HL-60 (cell line): ENCODE data around the gene NXNL1.

Experiments used
- DNase-seq, 2 experiments: peaks; one replicate each; pipeline ENCODE4 v3.0.0-alpha.2; 2010 to 2020; ENCODE audit warnings: low read depth in 1 of 2, low spot score in 1 of 2
- H3K27ac ChIP-seq: fragments of 250-450 bp; sonication (Bioruptor Pico); replicated peaks from 2 replicates; pipeline ENCODE4 v1.5.1; 2020; ENCODE audit warnings: mild to moderate bottlenecking, moderate library complexity
- H3K27me3 ChIP-seq: fragments of 250-450 bp; sonication (Bioruptor Pico); 2 replicates; pipeline ENCODE4 v1.5.1; 2021; ENCODE audit warnings: mild to moderate bottlenecking, moderate library complexity; ENCODE audit not compliant: insufficient read depth, poor library complexity, severe bottlenecking
- H3K4me3 ChIP-seq: replicated peaks from 2 replicates; pipeline ENCODE4 v1.5.1; 2011; ENCODE audit warnings: mild to moderate bottlenecking, control low read depth, low read length; ENCODE audit not compliant: insufficient read depth
- CTCF ChIP-seq: IDR thresholded peaks from one replicate; pipeline ENCODE4 v1.5.1; 2011; ENCODE audit warnings: low read length, control low read depth, inconsistent platforms; ENCODE audit not compliant: insufficient read depth
- GABPA ChIP-seq: IDR thresholded peaks from 2 replicates; pipeline ENCODE4 v1.6.1; 2012; ENCODE audit warnings: low read depth
- POLR2AphosphoS5 ChIP-seq: IDR thresholded peaks from 2 replicates; pipeline ENCODE4 v1.6.1; 2012; ENCODE audit warnings: low read depth
- REST ChIP-seq: IDR thresholded peaks from 2 replicates; pipeline ENCODE4 v1.6.1; 2012; ENCODE audit warnings: low read depth; ENCODE audit not compliant: insufficient replicate concordance
- SPI1 ChIP-seq: IDR thresholded peaks from 2 replicates; pipeline ENCODE4 v1.6.1; 2012; ENCODE audit warnings: low read depth, mild to moderate bottlenecking, borderline replicate concordance

The NXNL1 gene

GRCh38 chr19:17496337-17496997, 35.7 kb upstream of the NXNL1 start:
- no peak overlapping the region for H3K27ac ChIP-seq

GRCh38 chr19:17495639-17496296, 35.0 kb upstream of the NXNL1 start:
- TF ChIP-seq SPI1: no peak
- no peak for TF ChIP-seq POLR2AphosphoS5
- no peak for TF ChIP-seq GABPA
- no peak for TF ChIP-seq REST
- no peak for TF ChIP-seq CTCF
- DNase-seq: no peak
- no peak overlapping the region for H3K4me3 ChIP-seq
- H3K27ac ChIP-seq: no peak overlapping the region
- no peaks in the 10 kb centered on the region for H3K27me3 ChIP-seq

More at GRCh38 chr19:17496337-17496997, 35.7 kb upstream of the NXNL1 start:
- peak; percentile 81 to 84 for DNase-seq
- TF ChIP-seq CTCF (peak; percentile 99), REST (no peak)
- H3K27me3 ChIP-seq: no peaks in the 10 kb centered on the region
- no peak overlapping the region for H3K4me3 ChIP-seq

GRCh38 chr19:17491287-17491686, 30.6 kb upstream of the NXNL1 start:
- TF ChIP-seq SPI1: no peak
- no peak for TF ChIP-seq CTCF
- no peak for TF ChIP-seq GABPA
- no peak for TF ChIP-seq POLR2AphosphoS5
- TF ChIP-seq REST: no peak
- Histone ChIP-seq H3K4me3 (no peak overlapping the region), H3K27me3 (no peaks in the 10 kb centered on the region), H3K27ac (no peak overlapping the region)
- DNase-seq: no peak
